CD4-positive, alpha-beta T cell (primary cell): Measurements from ENCODE around the gene LRFN5. TPM values are rescaled to one million over a fixed set of nuclear protein-coding genes. Genes with fewer than 3 reads are reported as not detected.

Source experiments
- ATAC-seq: fragments of 200-7000 bp; cut with Tn5 transposase; one replicate; pipeline ENCODE4 v1.10.0; 2022; ENCODE audit warnings: mild to moderate bottlenecking; ENCODE audit not compliant: poor library complexity
- CTCF ChIA-PET: fragments of 350-600 bp; sonication (Branson Sonifier 250); formaldehyde crosslinking; loops from one replicate; lab custom pipeline; 2021; ENCODE audit warnings: antibody characterized with exemption, inconsistent platforms; lab: Charles Lee
- POLR2A ChIA-PET: fragments of 350-600 bp; sonication (Branson Sonifier 250); formaldehyde crosslinking; loops from one replicate; lab custom pipeline; 2021; ENCODE audit warnings: antibody characterized with exemption, inconsistent platforms; lab: Charles Lee
- DNase-seq, 14 experiments: peaks; one replicate each; pipeline ENCODE4 v3.0.0-alpha.2; 2013 to 2020; ENCODE audit warnings: mixed read lengths in 2 of 14
- H3K27ac ChIP-seq, 2 donors: one replicate each; pipeline versions ENCODE4 v1.5.1 to v1.7.0; 2013; ENCODE audit warnings: low read length in 2 of 2, low read depth in 1 of 2, mild to moderate bottlenecking in 1 of 2
- H3K27me3 ChIP-seq, 2 experiments: 1 replicate in 1 of 2; 2 replicates in 1 of 2; pipeline versions ENCODE4 v1.6.1 to v1.7.0; 2013; ENCODE audit warnings: low read length in 2 of 2, control low read depth in 1 of 2, mild to moderate bottlenecking in 1 of 2, moderate library complexity in 1 of 2; ENCODE audit not compliant: insufficient read depth in 2 of 2, control insufficient read depth in 1 of 2
- H3K36me3 ChIP-seq: one replicate; pipeline ENCODE4 v1.6.1; 2013; ENCODE audit warnings: low read length, control low read depth; ENCODE audit not compliant: insufficient read depth
- H3K4me1 ChIP-seq: one replicate; pipeline ENCODE4 v1.6.1; 2013; ENCODE audit warnings: low read length, control low read depth; ENCODE audit not compliant: insufficient read depth
- H3K4me3 ChIP-seq: one replicate; pipeline ENCODE4 v1.5.1; 2013; ENCODE audit warnings: mild to moderate bottlenecking, low read length, moderate library complexity
- H3K9me3 ChIP-seq, 2 experiments: 1 replicate in 1 of 2; 2 replicates in 1 of 2; pipeline versions ENCODE4 v1.6.1 to v1.7.0; 2013; ENCODE audit warnings: low read length in 2 of 2, mild to moderate bottlenecking in 2 of 2, control low read depth in 1 of 2, moderate library complexity in 1 of 2; ENCODE audit not compliant: control insufficient read depth in 1 of 2, insufficient read depth in 1 of 2
- H3K27ac Mint-ChIP-seq: one replicate; pipeline ENCODE4 v1.8.0; 2020; ENCODE audit warnings: mixed read lengths
- H3K27me3 Mint-ChIP-seq: one replicate; pipeline ENCODE4 v1.8.0; 2021; ENCODE audit warnings: mixed read lengths
- H3K36me3 Mint-ChIP-seq: one replicate; pipeline ENCODE4 v1.8.0; 2021; ENCODE audit warnings: low read depth, mixed read lengths
- H3K4me1 Mint-ChIP-seq: one replicate; pipeline ENCODE4 v1.8.0; 2021; ENCODE audit warnings: low read depth, mixed read lengths
- H3K4me3 Mint-ChIP-seq: one replicate; pipeline ENCODE4 v1.8.0; 2020; ENCODE audit warnings: mild to moderate bottlenecking, mixed read lengths
- H3K9me3 Mint-ChIP-seq: one replicate; pipeline ENCODE4 v1.8.0; 2020; ENCODE audit warnings: mixed read lengths
- CTCF ChIP-seq: fragments of 200-600 bp; IDR thresholded peaks from one replicate; pipeline ENCODE4 v1.8.0; 2022; ENCODE audit warnings: antibody characterized with exemption, mild to moderate bottlenecking
- intact Hi-C, 2 experiments: fragments of 100-400 bp; cut with DNase I in 1 of 2; cut with micrococcal nuclease in 1 of 2; formaldehyde crosslinking; loops; one replicate each; pipeline versions ENCODE4 v1.15.1 to v1.9.0; 2023 to 2025; cut with DNase I, micrococcal nuclease
- total RNA-seq, 174 experiments: library from RNA in 2 of 174; stranded (reverse) in 2 of 174; gene quantifications; one replicate each; pipeline ENCODE4 v1.2.3 and lab custom pipeline; 2021 to 2026

LRFN5 gene
- total RNA-seq, 2 experiments from 2014 or later: not detected

GRCh38 chr14:41782511-41782910 lies 175.8 kb downstream of the LRFN5 start:
- H3K9me3 ChIP-seq: no peaks in the 10 kb centered on the region
- DNase-seq: no peak
- CTCF ChIA-PET: interaction anchor here (1.0 kb wide), 1 partner anchor 12 kb away, joined by 4 read pairs; no protein-coding TSS in a partner anchor
- Mint-ChIP-seq H3K9me3 (no peaks in the 10 kb centered on the region), H3K27ac (no peak overlapping the region), H3K36me3 (no peaks in the 10 kb centered on the region), H3K27me3 (no peaks in the 10 kb centered on the region), H3K4me1 (no peaks in the 10 kb centered on the region), H3K4me3 (no peak overlapping the region)
- H3K36me3 ChIP-seq: no peaks in the 10 kb centered on the region
- H3K27me3 ChIP-seq: no peaks in the 10 kb centered on the region
- ATAC-seq: no peak
- H3K27ac ChIP-seq: no peak overlapping the region
- intact Hi-C loops: no loop called here
- no peaks in the 10 kb centered on the region for H3K4me1 ChIP-seq
- POLR2A ChIA-PET: no interaction called here
- no peak for TF ChIP-seq CTCF
- H3K4me3 ChIP-seq: no peak overlapping the region

DNA sequence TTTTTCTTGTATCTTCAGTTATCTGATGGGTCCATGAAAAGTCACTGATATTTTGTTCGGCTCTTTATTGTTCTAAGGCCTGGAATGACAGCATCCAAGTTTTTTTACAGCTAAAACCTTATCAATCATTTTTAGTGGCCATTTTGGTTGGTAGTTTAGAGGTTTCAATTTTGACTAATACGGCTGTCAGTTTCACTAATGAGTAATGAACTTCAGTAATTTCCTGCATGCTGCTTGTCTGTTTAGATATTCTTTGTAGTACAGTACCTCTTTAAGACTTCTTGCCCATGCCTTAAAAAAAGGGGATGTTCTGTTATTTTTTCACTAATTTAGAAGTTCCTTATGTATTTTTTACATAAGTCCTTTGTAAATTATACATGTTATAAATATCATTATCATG lies 176.7 kb downstream of the LRFN5 start:
- DNase-seq (no peak), ATAC-seq (no peak)
- Histone ChIP-seq H3K27me3 (no peaks in the 10 kb centered on the region), H3K36me3 (no peaks in the 10 kb centered on the region), H3K9me3 (no peaks in the 10 kb centered on the region), H3K4me1 (no peaks in the 10 kb centered on the region), H3K27ac (no peak overlapping the region), H3K4me3 (no peak overlapping the region)
- Mint-ChIP-seq H3K27ac (no peak overlapping the region), H3K27me3 (no peaks in the 10 kb centered on the region), H3K9me3 (no peaks in the 10 kb centered on the region), H3K4me1 (no peaks in the 10 kb centered on the region), H3K4me3 (no peak overlapping the region), H3K36me3 (no peaks in the 10 kb centered on the region)
- ChIA-PET POLR2A (no interaction called here), CTCF (no interaction called here)
- intact Hi-C loops: no loop called here
- no peak for TF ChIP-seq CTCF

GRCh38 chr14:41785696-41786095 lies 179.0 kb downstream of the LRFN5 start:
- no peak overlapping the region for H3K4me3 ChIP-seq
- Mint-ChIP-seq H3K9me3 (no peaks in the 10 kb centered on the region), H3K27ac (no peak overlapping the region), H3K4me3 (no peak overlapping the region), H3K27me3 (no peaks in the 10 kb centered on the region), H3K36me3 (no peaks in the 10 kb centered on the region), H3K4me1 (no peaks in the 10 kb centered on the region)
- H3K27ac ChIP-seq: no peak overlapping the region
- H3K9me3 ChIP-seq: no peaks in the 10 kb centered on the region
- no peak for DNase-seq
- no peaks in the 10 kb centered on the region for H3K4me1 ChIP-seq
- H3K36me3 ChIP-seq: no peaks in the 10 kb centered on the region
- no peaks in the 10 kb centered on the region for H3K27me3 ChIP-seq
- no peak for TF ChIP-seq CTCF
- intact Hi-C loops: no loop called here
- ChIA-PET CTCF (interaction anchor here (0.6 kb wide), 1 partner anchor 90 kb away, joined by 5 read pairs; no protein-coding TSS in a partner anchor), POLR2A (no interaction called here)
- no peak for ATAC-seq
